GM12891 (cell line): Measurements from ENCODE around the gene KCNIP2.

Source experiments
- POLR2A ChIP-seq: IDR thresholded peaks from 2 replicates; pipeline ENCODE4 v1.6.1; 2011; ENCODE audit warnings: low read depth, low read length, control low read depth
- POLR2AphosphoS5 ChIP-seq: IDR thresholded peaks from 2 replicates; pipeline ENCODE4 v1.6.1; 2011; ENCODE audit warnings: low read depth, low read length, control low read depth
- POU2F2 ChIP-seq: IDR thresholded peaks from 2 replicates; pipeline ENCODE4 v1.6.1; 2011; ENCODE audit warnings: low read depth, mild to moderate bottlenecking, control low read depth, low read length, moderate library complexity
- SPI1 ChIP-seq: IDR thresholded peaks from 2 replicates; pipeline ENCODE4 v1.6.1; 2011; ENCODE audit warnings: low read depth, low read length, control low read depth
- TAF1 ChIP-seq: IDR thresholded peaks from 2 replicates; pipeline ENCODE4 v1.6.1; 2011; ENCODE audit warnings: low read depth, low read length, control low read depth

GRCh38 chr10:101879456-101880231, 36.0 kb upstream of the KCNIP2 start:
- no peak for TF ChIP-seq SPI1
- no peak for TF ChIP-seq POLR2AphosphoS5
- no peak for TF ChIP-seq TAF1
- no peak for TF ChIP-seq POLR2A
- TF ChIP-seq POU2F2 = no peak
